ENCODE measurements around the gene CLEC18B.

GRCh38 chr16:74372953-74373846 lies 48.1 kb downstream of the CLEC18B start:
- no peak for TF ChIP-seq CTCF (conservative IDR thresholded peaks at IDR 0.05; ENCODE audit: low read depth, low read length)
- TF ChIP-seq EZH2 (IDR thresholded peaks at IDR 0.05; ENCODE audit: low read length, unreplicated experiment), result no peak

All from PC-3 (cell line).